Motor neuron (in vitro differentiated cells): ENCODE data around the gene DMPK. TPM values are rescaled to one million over a fixed set of nuclear protein-coding genes. Genes with fewer than 3 reads are reported as not detected.

Experiments used
- ATAC-seq, 8 experiments: fragments of 200-7000 bp; cut with Tn5 transposase; replicated peaks in 6 of 8; 2 replicates each; pipeline ENCODE4 v1.8.0; 2021; ENCODE audit warnings: mild to moderate bottlenecking in 8 of 8, moderate library complexity in 8 of 8
- H3K27ac ChIP-seq, 2 donors: fragments of 250-450 bp; sonication (Bioruptor Pico); 2 replicates each; pipeline ENCODE4 v1.9.0; 2021; ENCODE audit warnings: antibody characterized with exemption in 2 of 2, mild to moderate bottlenecking in 2 of 2, moderate library complexity in 1 of 2
- H3K4me1 ChIP-seq, 2 donors: fragments of 250-450 bp; sonication (Bioruptor Pico); replicated peaks in 1 of 2; 2 replicates each; pipeline ENCODE4 v1.6.1; 2021; ENCODE audit warnings: antibody characterized with exemption in 2 of 2, mild to moderate bottlenecking in 2 of 2, moderate library complexity in 1 of 2
- H3K4me3 ChIP-seq, 5 donors: fragments of 250-450 bp; sonication (Bioruptor Pico); 2 replicates each; pipeline ENCODE4 v1.9.0; 2021; ENCODE audit warnings: antibody characterized with exemption in 5 of 5, mild to moderate bottlenecking in 5 of 5, moderate library complexity in 4 of 5
- WGBS, 10 experiments: fragments of 450-650 bp; shearing (Covaris generic); methylation state at CpG; one replicate each; pipeline ENCODE4 v1.0.0; 2022; 5-methylcytosine and 5-hydroxymethylcytosine counted together
- in situ Hi-C, 9 experiments: fragments of 400-800 bp; cut with MboI; loops; one replicate each; pipeline ENCODE4 v1.15.0; 2021; ENCODE audit warnings: low sequenced_read_pairs in 9 of 9, low pct_unique_long_range_greater_than_20kb in 2 of 9; ENCODE audit not compliant: unreplicated experiment in 9 of 9
- total RNA-seq, 8 experiments: library from RNA; unstranded; fragments of 300-600 nt; gene quantifications; 2 replicates each; pipeline versions ENCODE4 v1.2.3 to v1.2.4, GENCODE V29; 2022

Gene DMPK
- total RNA-seq, 8 experiments from 2014 or later, result 18.8 to 41.5 (median 26.9) TPM

DNA sequence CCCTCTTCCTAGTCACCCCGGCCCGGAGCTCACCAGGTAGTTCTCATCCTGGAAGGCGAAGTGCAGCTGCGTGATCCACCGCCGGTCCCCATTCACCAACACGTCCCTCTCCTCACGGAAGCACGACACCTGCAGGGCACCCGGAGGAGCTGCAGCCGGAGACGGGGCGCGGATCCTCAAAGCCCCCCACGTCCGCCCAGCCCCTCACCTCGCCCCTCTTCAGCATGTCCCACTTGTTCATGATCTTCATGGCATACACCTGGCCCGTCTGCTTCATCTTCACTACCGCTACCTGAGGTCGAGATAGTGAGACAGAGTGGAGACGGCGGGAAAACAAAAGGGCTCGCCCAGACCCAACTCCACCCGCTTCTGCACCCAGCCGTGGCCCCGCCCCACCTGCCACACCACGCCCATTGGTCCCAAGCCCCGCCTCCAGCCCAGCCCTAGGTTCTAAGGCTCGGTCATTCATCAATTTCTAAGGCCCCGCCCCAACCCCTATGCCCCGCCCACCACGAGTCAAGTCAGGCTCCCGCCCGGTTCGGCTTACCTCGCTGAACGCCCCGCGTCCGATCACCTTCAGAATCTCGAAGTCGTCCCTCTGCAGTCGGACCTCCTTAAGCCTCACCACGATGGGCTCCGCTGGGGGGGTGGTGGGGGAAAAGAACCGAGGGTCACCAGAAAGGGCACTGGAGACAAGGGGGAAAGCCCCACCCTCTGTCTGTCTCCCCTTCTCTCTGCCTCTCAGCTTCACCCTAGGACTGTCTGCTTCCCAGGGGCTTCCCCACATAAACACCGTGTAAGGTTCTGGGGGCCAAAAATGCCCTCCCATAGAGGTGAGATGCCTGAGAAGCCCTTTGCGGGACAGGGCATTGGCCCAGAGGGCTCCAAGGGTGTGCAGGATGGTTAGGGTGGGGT is 2.8 kb downstream of the DMPK start:
- 0 to 75% (median 12%) methylated on average over 2 to 5 of the region's 48 CpGs; no CpG with 5 or more reads in 6 of the 10 experiments for WGBS, 10 experiments
- Histone ChIP-seq H3K27ac (no peak overlapping the region), H3K4me1 (peaks cover 2 to 11% of the 10 kb centered on the region in 2 donors), H3K4me3 (peak overlapping the region; percentile 18 to 35 (median 20))
- in situ Hi-C loops, result no loop called here
- peak; percentile 1 to 85 (median 75) for ATAC-seq

GRCh38 chr19:45778010-45778661 is 4.2 kb downstream of the DMPK start:
- no peak for ATAC-seq
- in situ Hi-C loops, result no loop called here
- no peak overlapping the region for H3K27ac ChIP-seq
- peaks cover 2 to 9% of the 10 kb centered on the region in 2 donors for H3K4me1 ChIP-seq
- no peak overlapping the region for H3K4me3 ChIP-seq
- WGBS, 10 experiments, result 83 to 100% (median 97%) methylated on average over 1 to 7 of the region's 28 CpGs; no CpG with 5 or more reads in 5 of the 10 experiments

- Histone ChIP-seq H3K27ac (no peak overlapping the region), H3K4me3 (no peak overlapping the region), H3K4me1 (peaks cover 2 to 8% of the 10 kb centered on the region in 2 donors)
- in situ Hi-C loops, result no loop called here
- 80 to 100% (median 93%) methylated on average over 1 to 6 of the region's 34 CpGs; no CpG with 5 or more reads in 5 of the 10 experiments for WGBS, 10 experiments
- no peak for ATAC-seq
These were observed 4.8 kb downstream of the DMPK start for GRCh38 chr19:45777395-45777961.

- peaks cover 2 to 3% of the 10 kb centered on the region in 2 donors for H3K4me1 ChIP-seq
- in situ Hi-C loops, result no loop called here
- no peak overlapping the region for H3K27ac ChIP-seq
- no peak overlapping the region for H3K4me3 ChIP-seq
- no peak for ATAC-seq
- WGBS, 10 experiments, result 40 to 100% (median 77%) methylated on average over 1 to 5 of the region's 9 CpGs; no CpG with 5 or more reads in 5 of the 10 experiments
These were observed 7.5 kb downstream of the DMPK start for GRCh38 chr19:45774765-45775164.

- ATAC-seq, result no peak
- Histone ChIP-seq H3K4me3 (no peak overlapping the region), H3K4me1 (no peaks in the 10 kb centered on the region), H3K27ac (no peak overlapping the region)
- WGBS, 10 experiments, result 58 to 100% (median 86%) methylated on average over 1 to 2 of the region's 2 CpGs; no CpG with 5 or more reads in 5 of the 10 experiments
- in situ Hi-C loops, result no loop called here
These were observed 8.9 kb downstream of the DMPK start for GRCh38 chr19:45773384-45773783.

DNA sequence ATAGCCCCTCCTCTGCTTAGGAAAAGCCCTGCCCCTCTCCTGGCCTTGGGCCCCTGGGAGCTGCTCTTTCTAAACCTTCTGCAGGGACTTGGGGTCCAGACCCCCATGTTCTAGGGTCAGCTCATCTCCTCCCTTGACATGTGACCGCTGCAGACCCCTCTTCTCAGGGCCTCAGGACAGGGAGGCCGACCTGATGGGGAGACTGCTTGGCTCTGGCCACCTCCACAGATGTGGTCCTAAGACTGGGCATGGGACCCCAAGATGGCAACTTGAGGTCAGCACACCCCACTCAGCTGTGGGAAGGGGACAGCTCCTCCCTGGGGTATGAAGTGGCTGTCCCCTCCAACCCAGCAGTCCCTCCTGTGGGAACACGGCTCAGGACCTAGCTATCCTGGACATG is 9.4 kb downstream of the DMPK start:
- no peaks in the 10 kb centered on the region for H3K4me1 ChIP-seq
- ATAC-seq, result no peak
- H3K4me3 ChIP-seq, result no peak overlapping the region
- H3K27ac ChIP-seq, result no peak overlapping the region
- in situ Hi-C loops, result no loop called here
- WGBS, 10 experiments, result no CpG with 5 or more reads among the region's 3 CpGs

DNA sequence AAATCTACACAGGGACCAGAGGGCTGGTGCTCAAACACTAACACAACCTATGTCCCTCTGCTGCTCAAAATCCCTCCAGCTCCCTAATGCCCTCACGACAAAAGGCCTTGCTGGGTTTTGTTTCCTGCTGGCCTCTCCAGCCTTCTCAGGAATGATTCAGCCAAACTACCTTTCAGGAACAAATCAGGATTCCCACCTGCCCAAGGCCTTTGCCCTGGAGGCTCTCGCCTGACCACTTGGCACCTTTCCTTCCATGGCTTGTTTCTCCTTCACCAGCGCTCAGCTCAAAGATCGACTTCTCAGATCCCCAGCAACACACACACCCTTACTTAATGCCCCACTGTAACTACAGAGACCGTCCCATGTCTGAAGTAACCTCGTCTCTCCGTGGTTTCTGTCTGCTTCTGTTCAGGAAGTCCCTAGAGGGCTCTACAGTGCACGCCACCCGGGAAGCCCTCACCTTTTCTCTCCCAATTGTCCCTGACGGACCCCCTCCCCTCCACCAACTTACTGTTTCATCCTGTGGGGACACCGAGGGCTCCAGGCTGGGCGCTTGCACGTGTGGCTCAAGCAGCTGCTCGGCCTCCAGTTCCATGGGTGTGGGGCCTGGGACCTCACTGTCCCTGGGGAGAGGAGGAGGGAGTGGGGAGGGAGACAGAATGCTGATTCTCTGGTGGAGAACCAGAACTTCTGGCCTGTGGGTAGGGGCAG is 10.0 kb downstream of the DMPK start:
- Histone ChIP-seq H3K4me1 (no peaks in the 10 kb centered on the region), H3K27ac (no peak overlapping the region), H3K4me3 (no peak overlapping the region)
- in situ Hi-C loops, result no loop called here
- ATAC-seq, result no peak
- 50 to 100% (median 79%) methylated on average over 1 to 10 of the region's 14 CpGs; no CpG with 5 or more reads in 3 of the 10 experiments for WGBS, 10 experiments

GRCh38 chr19:45771311-45771933 is 10.9 kb downstream of the DMPK start:
- 80 to 85% methylated on average over 3 to 4 of the region's 46 CpGs; no CpG with 5 or more reads in 8 of the 10 experiments for WGBS, 10 experiments
- ATAC-seq, result no peak
- Histone ChIP-seq H3K4me3 (no peak overlapping the region), H3K4me1 (peaks cover 0 to 7% of the 10 kb centered on the region in 2 donors), H3K27ac (peak overlapping the region in 1 of 2 donors; percentile 14)
- in situ Hi-C loops, result no loop called here

DNA sequence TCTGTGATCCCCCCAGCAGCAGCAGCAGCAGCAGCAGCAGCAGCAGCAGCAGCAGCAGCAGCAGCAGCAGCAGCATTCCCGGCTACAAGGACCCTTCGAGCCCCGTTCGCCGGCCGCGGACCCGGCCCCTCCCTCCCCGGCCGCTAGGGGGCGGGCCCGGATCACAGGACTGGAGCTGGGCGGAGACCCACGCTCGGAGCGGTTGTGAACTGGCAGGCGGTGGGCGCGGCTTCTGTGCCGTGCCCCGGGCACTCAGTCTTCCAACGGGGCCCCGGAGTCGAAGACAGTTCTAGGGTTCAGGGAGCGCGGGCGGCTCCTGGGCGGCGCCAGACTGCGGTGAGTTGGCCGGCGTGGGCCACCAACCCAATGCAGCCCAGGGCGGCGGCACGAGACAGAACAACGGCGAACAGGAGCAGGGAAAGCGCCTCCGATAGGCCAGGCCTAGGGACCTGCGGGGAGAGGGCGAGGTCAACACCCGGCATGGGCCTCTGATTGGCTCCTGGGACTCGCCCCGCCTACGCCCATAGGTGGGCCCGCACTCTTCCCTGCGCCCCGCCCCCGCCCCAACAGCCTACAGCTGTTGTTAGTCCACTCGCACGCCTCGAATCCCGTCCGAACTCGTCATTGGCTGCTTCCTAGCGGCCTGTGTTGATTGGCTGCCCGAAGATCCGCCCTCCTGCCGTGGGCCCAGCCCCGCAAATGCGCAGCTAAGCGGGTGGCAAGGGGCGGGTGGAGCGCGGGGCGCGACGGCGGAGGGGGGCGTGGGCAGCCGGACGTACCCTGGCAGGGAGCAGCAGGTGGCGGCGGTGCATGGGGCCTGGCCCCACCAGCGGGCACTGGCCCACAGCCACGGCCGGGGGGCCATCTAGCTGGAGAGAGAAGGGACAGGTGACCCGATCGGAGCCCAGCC is 11.8 kb downstream of the DMPK start:
- H3K4me3 ChIP-seq, result peak overlapping the region; percentile 35 to 49 (median 43)
- WGBS, 10 experiments, result 0 to 8% (median 2%) methylated on average over 6 to 22 of the region's 79 CpGs; no CpG with 5 or more reads in 5 of the 10 experiments
- in situ Hi-C loops, result no loop called here
- H3K27ac ChIP-seq, result peak overlapping the region; percentile 81 to 87
- ATAC-seq, result peak; percentile 46 to 82 (median 76)
- peaks cover 0 to 9% of the 10 kb centered on the region in 2 donors for H3K4me1 ChIP-seq

DNA sequence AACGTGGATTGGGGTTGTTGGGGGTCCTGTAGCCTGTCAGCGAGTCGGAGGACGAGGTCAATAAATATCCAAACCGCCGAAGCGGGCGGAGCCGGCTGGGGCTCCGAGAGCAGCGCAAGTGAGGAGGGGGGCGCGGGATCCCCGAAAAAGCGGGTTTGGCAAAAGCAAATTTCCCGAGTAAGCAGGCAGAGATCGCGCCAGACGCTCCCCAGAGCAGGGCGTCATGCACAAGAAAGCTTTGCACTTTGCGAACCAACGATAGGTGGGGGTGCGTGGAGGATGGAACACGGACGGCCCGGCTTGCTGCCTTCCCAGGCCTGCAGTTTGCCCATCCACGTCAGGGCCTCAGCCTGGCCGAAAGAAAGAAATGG is 12.5 kb downstream of the DMPK start:
- peak overlapping the region; percentile 35 to 49 (median 43) for H3K4me3 ChIP-seq
- H3K27ac ChIP-seq, result peak overlapping the region; percentile 81 to 87
- peaks cover 4 to 16% of the 10 kb centered on the region in 2 donors for H3K4me1 ChIP-seq
- WGBS, 10 experiments, result 0 to 8% (median 4%) methylated on average over 1 to 9 of the region's 28 CpGs; no CpG with 5 or more reads in 7 of the 10 experiments
- in situ Hi-C loops, result no loop called here
- peak in 6 of 8 experiments; percentile 0 to 1 (median 1) for ATAC-seq

DNA sequence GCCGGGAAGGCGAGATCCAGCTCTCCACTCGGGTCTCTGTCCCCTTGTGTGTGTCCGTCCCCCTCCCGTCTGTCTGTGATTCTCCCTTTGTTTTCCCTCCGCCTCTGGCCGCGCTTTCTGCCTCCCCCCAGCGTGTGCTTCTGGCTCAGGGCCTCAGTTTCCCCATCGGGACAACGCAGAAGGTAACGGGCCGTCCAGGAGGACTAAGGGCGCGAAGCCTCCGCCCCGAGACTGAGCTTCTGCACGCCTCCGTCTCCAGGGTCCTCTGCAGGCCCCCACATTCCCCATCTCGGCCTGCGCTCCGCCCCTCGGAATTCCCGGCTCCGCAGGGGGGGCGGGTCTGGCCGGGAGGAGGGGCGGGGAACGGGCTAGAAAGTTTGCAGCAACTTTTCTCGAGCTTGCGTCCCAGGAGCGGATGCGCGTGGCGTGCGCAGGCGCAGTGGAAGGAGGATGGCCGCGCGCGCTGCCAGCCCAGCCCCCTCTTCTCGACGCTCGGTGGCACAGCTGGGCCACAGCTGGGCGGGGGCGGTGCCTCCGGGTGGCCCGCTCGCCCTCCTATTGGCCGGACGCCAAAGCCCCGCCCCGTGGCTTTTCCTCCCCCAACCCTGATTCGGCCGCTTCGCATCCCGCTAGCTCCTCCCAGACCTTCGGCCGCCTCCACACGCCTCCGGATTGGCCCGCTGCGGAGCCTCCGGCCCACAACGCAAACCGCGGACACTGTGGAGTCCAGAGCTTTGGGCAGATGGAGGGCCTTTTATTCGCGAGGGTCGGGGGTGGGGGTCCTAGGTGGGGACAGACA is 13.1 kb downstream of the DMPK start, which contains the start of gene SIX5:
TSS of gene SIX5 (minus strand) at position 269 of the 799 bp plus-strand sequence. CDS start 408 bp downstream, outside the sequence.
- peak within 1 kb of the TSS; percentile 40 to 71 (median 46) for H3K4me3 ChIP-seq
- peaks cover 10 to 22% of the 10 kb centered on the region in 2 donors for H3K4me1 ChIP-seq
- peak within 1 kb of the TSS; percentile 81 to 87 for H3K27ac ChIP-seq
- WGBS, 10 experiments, result 4% methylated on average over 15 of the region's 70 CpGs; no CpG with 5 or more reads in 9 of the 10 experiments
- in situ Hi-C loops, result no loop called here
- peak; percentile 22 to 57 (median 52) for ATAC-seq
